H1 (cell line): ENCODE data around the gene ALDH1B1. TPM values are rescaled to one million over a fixed set of nuclear protein-coding genes. Genes with fewer than 3 reads are reported as not detected.

Experiments used
- CTCF ChIA-PET: fragments of 300-600 bp; sonication (Branson Sonifier 250); formaldehyde crosslinking; loops from one replicate; lab custom pipeline; 2021; ENCODE audit not compliant: partially characterized antibody; lab: Charles Lee
- POLR2A ChIA-PET: fragments of 300-600 bp; sonication (Branson Sonifier 250); formaldehyde crosslinking; loops from one replicate; lab custom pipeline; 2021; ENCODE audit warnings: inconsistent platforms; ENCODE audit not compliant: partially characterized antibody; lab: Charles Lee
- DNase-seq, 2 experiments: peaks; one replicate each; pipeline versions ENCODE4 v3.0.0 to v3.0.0-alpha.2; 2010 to 2022; ENCODE audit warnings: low spot score in 2 of 2, low read depth in 1 of 2, mixed read lengths in 1 of 2
- FAIRE-seq: peaks from 2 replicates; lab custom pipeline; 2011; peaks lifted over from hg19 to GRCh38; lab: Jason Lieb, UNC
- H2AFZ ChIP-seq: 2 replicates; pipeline ENCODE4 v1.8.1; 2012; ENCODE audit warnings: low read length, inconsistent platforms
- H2AK5ac ChIP-seq: 2 replicates; pipeline ENCODE4 v1.6.1; 2013; ENCODE audit warnings: low read depth, low read length
- H2BK120ac ChIP-seq: replicated peaks from 2 replicates; pipeline ENCODE3; 2013; ENCODE audit warnings: low read depth, low read length, inconsistent platforms
- H2BK12ac ChIP-seq: 2 replicates; pipeline ENCODE4 v1.6.1; 2013; ENCODE audit warnings: low read depth, low read length
- H2BK15ac ChIP-seq: 2 replicates; pipeline ENCODE4 v1.6.1; 2013; ENCODE audit warnings: low read length
- H2BK20ac ChIP-seq: 2 replicates; pipeline ENCODE4 v1.6.1; 2013; ENCODE audit warnings: low read length
- H2BK5ac ChIP-seq: 2 replicates; pipeline ENCODE4 v1.6.1; 2013; ENCODE audit warnings: low read depth, low read length
- H3K14ac ChIP-seq: 2 replicates; pipeline ENCODE4 v1.6.1; 2013; ENCODE audit warnings: inconsistent platforms; ENCODE audit not compliant: insufficient read length
- H3K18ac ChIP-seq: 2 replicates; pipeline ENCODE4 v1.6.1; 2013; ENCODE audit warnings: low read length; ENCODE audit errors: extremely low read depth
- H3K23ac ChIP-seq: 2 replicates; pipeline ENCODE4 v1.6.1; 2013; ENCODE audit warnings: inconsistent platforms; ENCODE audit not compliant: insufficient read length
- H3K23me2 ChIP-seq: 2 replicates; pipeline ENCODE4 v1.6.1; 2013; ENCODE audit warnings: low read depth, low read length
- H3K27ac ChIP-seq: 2 replicates; pipeline ENCODE4 v1.6.1; 2011; ENCODE audit warnings: low read depth, low read length, inconsistent platforms
- H3K27me3 ChIP-seq, 4 experiments: replicated peaks in 1 of 4; 1 replicate in 1 of 4; 2 replicates in 3 of 4; pipeline versions ENCODE4 v1.6.1 to v1.8.1; 2011 to 2013; ENCODE audit warnings: low read length in 3 of 4, mild to moderate bottlenecking in 3 of 4, inconsistent platforms in 2 of 4, mixed read lengths in 2 of 4, moderate library complexity in 1 of 4; ENCODE audit not compliant: control insufficient read depth in 3 of 4, insufficient read depth in 3 of 4; ENCODE audit errors: extremely low read depth in 1 of 4
- H3K36me3 ChIP-seq, 4 experiments: 2 replicates each; pipeline versions ENCODE4 v1.6.1 to v1.8.1; 2011 to 2013; ENCODE audit warnings: mild to moderate bottlenecking in 4 of 4, low read length in 3 of 4, moderate library complexity in 2 of 4, control low read depth in 1 of 4, inconsistent platforms in 1 of 4; ENCODE audit not compliant: insufficient read depth in 4 of 4, control insufficient read depth in 2 of 4
- H3K4ac ChIP-seq: replicated peaks from 2 replicates; pipeline ENCODE3; 2013; ENCODE audit warnings: low read length, low read depth, mixed read lengths, inconsistent platforms; ENCODE audit not compliant: insufficient read length
- H3K4me1 ChIP-seq, 4 experiments: replicated peaks in 1 of 4; 1 replicate in 1 of 4; 2 replicates in 3 of 4; pipeline versions ENCODE4 v1.6.1 to v1.8.1; 2011 to 2013; ENCODE audit warnings: low read length in 3 of 4, inconsistent platforms in 2 of 4, mixed read lengths in 1 of 4; ENCODE audit not compliant: insufficient read depth in 4 of 4, control insufficient read depth in 3 of 4
- H3K4me2 ChIP-seq, 2 experiments: 2 replicates each; pipeline versions ENCODE4 v1.6.1 to v1.8.1; 2011 to 2013; ENCODE audit warnings: low read depth in 2 of 2, low read length in 2 of 2, control low read depth in 1 of 2, inconsistent platforms in 1 of 2, mild to moderate bottlenecking in 1 of 2; ENCODE audit not compliant: insufficient read depth in 1 of 2
- H3K4me3 ChIP-seq, 4 experiments: fragments of 200-600, 300-600 bp in 1 of 4; sonication (generic), shearing (Covaris generic), sonication (Bioruptor Twin) in 1 of 4; 2 replicates each; pipeline versions ENCODE4 v1.5.1 to v1.8.1; 2011 to 2016; ENCODE audit warnings: low read length in 4 of 4, low read depth in 3 of 4, control low read depth in 2 of 4, inconsistent platforms in 2 of 4, mild to moderate bottlenecking in 2 of 4, mixed read lengths in 1 of 4, moderate library complexity in 1 of 4; ENCODE audit not compliant: insufficient read depth in 2 of 4; ENCODE audit errors: extremely low read depth in 1 of 4
- H3K56ac ChIP-seq: replicated peaks from 2 replicates; pipeline ENCODE3; 2013; ENCODE audit warnings: low read depth, mild to moderate bottlenecking, mixed read lengths, low read length, inconsistent platforms; ENCODE audit not compliant: insufficient read length
- H3K79me1 ChIP-seq: 2 replicates; pipeline ENCODE4 v1.6.1; 2013; ENCODE audit warnings: low read depth, low read length, control low read depth
- H3K79me2 ChIP-seq, 2 experiments: 2 replicates each; pipeline versions ENCODE4 v1.6.1 to v1.8.1; 2012 to 2013; ENCODE audit warnings: low read length in 2 of 2, mild to moderate bottlenecking in 2 of 2, inconsistent platforms in 1 of 2; ENCODE audit not compliant: insufficient read depth in 2 of 2, control insufficient read depth in 1 of 2
- H3K9ac ChIP-seq, 4 experiments: replicated peaks in 1 of 4; 1 replicate in 1 of 4; 2 replicates in 3 of 4; pipeline versions ENCODE4 v1.6.1 to v1.8.1; 2011 to 2013; ENCODE audit warnings: low read depth in 3 of 4, low read length in 3 of 4, control low read depth in 2 of 4, mild to moderate bottlenecking in 2 of 4, moderate library complexity in 2 of 4, inconsistent platforms in 1 of 4; ENCODE audit errors: extremely low read depth in 1 of 4
- H3K9me3 ChIP-seq, 2 experiments: 2 replicates each; pipeline versions ENCODE4 v1.6.1 to v1.8.1; 2012 to 2013; ENCODE audit warnings: mild to moderate bottlenecking in 2 of 2, moderate library complexity in 2 of 2, control low read depth in 1 of 2, inconsistent platforms in 1 of 2, low read depth in 1 of 2, low read length in 1 of 2, mixed read lengths in 1 of 2; ENCODE audit not compliant: insufficient read depth in 2 of 2
- H4K20me1 ChIP-seq, 2 experiments: replicated peaks in 1 of 2; 2 replicates each; pipeline versions ENCODE3 to v1.8.1; 2011 to 2013; ENCODE audit warnings: inconsistent platforms in 2 of 2, low read length in 2 of 2, mild to moderate bottlenecking in 1 of 2; ENCODE audit not compliant: insufficient read depth in 2 of 2, control insufficient read depth in 1 of 2
- H4K5ac ChIP-seq: 2 replicates; pipeline ENCODE4 v1.6.1; 2013; ENCODE audit warnings: low read length, low read depth, mixed read lengths, inconsistent platforms; ENCODE audit not compliant: insufficient read length
- H4K8ac ChIP-seq: 2 replicates; pipeline ENCODE4 v1.8.0; 2013; ENCODE audit warnings: mild to moderate bottlenecking, moderate library complexity, low read length, inconsistent platforms; ENCODE audit not compliant: insufficient read depth; ENCODE audit errors: extremely low read depth
- H4K91ac ChIP-seq: replicated peaks from 2 replicates; pipeline ENCODE3; 2013; ENCODE audit warnings: low read length, mixed read lengths, inconsistent platforms; ENCODE audit not compliant: insufficient read length
- SIRT6 ChIP-seq: IDR thresholded peaks from one replicate; pipeline ENCODE4 v1.7.1; 2012; ENCODE audit warnings: low read length, inconsistent platforms
- TEAD4 ChIP-seq: IDR thresholded peaks from 2 replicates; pipeline ENCODE4 v1.6.1; 2012; ENCODE audit warnings: low read depth, low read length, inconsistent platforms, mixed read lengths
- WGBS, 2 experiments: shearing (Covaris generic) in 1 of 2; methylation state at CpG; one replicate each; pipeline versions ENCODE4 v1.1.6 to v1.1.7; 2013 to 2015; ENCODE audit warnings: low lambda C conversion rate in 2 of 2, mixed read lengths in 2 of 2, inconsistent platforms in 1 of 2, low coverage in 1 of 2, missing lambda C conversion rate in 1 of 2; ENCODE audit not compliant: insufficient replicate concordance in 2 of 2, insufficient coverage in 1 of 2, insufficient read length in 1 of 2; ENCODE audit errors: extremely low coverage in 1 of 2, missing lambda C conversion rate in 1 of 2; 5-methylcytosine and 5-hydroxymethylcytosine counted together
- polyA plus RNA-seq, 7 experiments: library from polyadenylated mRNA; depleted of rRNA in 3 of 7; stranded (reverse) in 5 of 7; unstranded in 2 of 7; fragments of >200 nt in 5 of 7; fragments of 200-250 nt in 2 of 7; gene quantifications; 1 replicate in 5 of 7; 2 replicates in 1 of 7; 4 replicates in 1 of 7; pipeline versions ENCODE4 v1.2.1 to v1.2.3, GENCODE V29; 2011 to 2013; ENCODE audit warnings: missing spikeins in 2 of 7, mixed read lengths in 2 of 7
- total RNA-seq: library from RNA; stranded (reverse); fragmentation: NEBNext Ultra II Directional; extraction: Animal tissue kit (Norgen Biotek cat#: 25700); gene quantifications from 2 replicates; pipeline ENCODE4 v1.2.1, GENCODE V29; 2021

The ALDH1B1 gene
- total and polyA plus RNA-seq, 2 of the 8 experiments (the other 6 are each of a cell fraction or from before 2014, with no cell fraction given) = 41.6 to 78.7 TPM

GRCh38 chr9:38436708-38437107 lies 44.2 kb downstream of the ALDH1B1 start:
- H3K14ac ChIP-seq = no peak overlapping the region
- no peaks in the 10 kb centered on the region for H3K36me3 ChIP-seq
- no peaks in the 10 kb centered on the region for H3K4me1 ChIP-seq
- H3K27me3 ChIP-seq = peaks cover 0 to 4% (median under 1%) of the 10 kb centered on the region in 4 experiments; a peak in 3 of 7 replicates
- H3K4me3 ChIP-seq = no peak overlapping the region
- no peak overlapping the region for H2BK15ac ChIP-seq
- H3K79me1 ChIP-seq = no peaks in the 10 kb centered on the region
- H4K91ac ChIP-seq = no peak overlapping the region
- no peak overlapping the region for H3K23ac ChIP-seq
- H4K5ac ChIP-seq = no peak overlapping the region
- no peak overlapping the region for H2BK120ac ChIP-seq
- no peaks in the 10 kb centered on the region for H4K20me1 ChIP-seq
- DNase-seq = no peak
- 0 out of 4 replicates have a peak, but pooled peaks cover 0 to 5% of the 10 kb centered on the region in 2 experiments for H3K9me3 ChIP-seq
- no peaks in the 10 kb centered on the region for H3K23me2 ChIP-seq
- ChIA-PET POLR2A (no interaction called here), CTCF (interaction anchor here (0.5 to 1.6 kb wide), 2 partner anchors 35 to 350 kb away, joined by 3 to 5 read pairs; no protein-coding TSS in a partner anchor)
- H3K56ac ChIP-seq = no peak overlapping the region
- no peak for FAIRE-seq
- no peak overlapping the region for H4K8ac ChIP-seq
- WGBS, 2 experiments = 79% methylated on average over 2 of the region's 2 CpGs; no CpG with 5 or more reads in 1 of the 2 experiments
- H3K18ac ChIP-seq = no peak overlapping the region
- H2AK5ac ChIP-seq = no peak overlapping the region
- no peak overlapping the region for H3K27ac ChIP-seq
- no peak overlapping the region for H3K9ac ChIP-seq
- H2BK5ac ChIP-seq = no peak overlapping the region
- H2BK12ac ChIP-seq = no peak overlapping the region
- no peak overlapping the region for H3K4ac ChIP-seq
- no peak overlapping the region for H2BK20ac ChIP-seq
- H3K4me2 ChIP-seq = no peak overlapping the region
- no peak overlapping the region for H2AFZ ChIP-seq
- no peaks in the 10 kb centered on the region for H3K79me2 ChIP-seq
- TF ChIP-seq TEAD4 = no peak
- no peak for TF ChIP-seq SIRT6
